ENCODE measurements around the gene SH3GL3.
A peak's percentile ranks its signal among the peaks of the same experiment; 100 is the strongest.

The SH3GL3 gene, protein sequence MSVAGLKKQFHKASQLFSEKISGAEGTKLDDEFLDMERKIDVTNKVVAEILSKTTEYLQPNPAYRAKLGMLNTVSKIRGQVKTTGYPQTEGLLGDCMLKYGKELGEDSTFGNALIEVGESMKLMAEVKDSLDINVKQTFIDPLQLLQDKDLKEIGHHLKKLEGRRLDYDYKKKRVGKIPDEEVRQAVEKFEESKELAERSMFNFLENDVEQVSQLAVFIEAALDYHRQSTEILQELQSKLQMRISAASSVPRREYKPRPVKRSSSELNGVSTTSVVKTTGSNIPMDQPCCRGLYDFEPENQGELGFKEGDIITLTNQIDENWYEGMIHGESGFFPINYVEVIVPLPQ

DNA sequence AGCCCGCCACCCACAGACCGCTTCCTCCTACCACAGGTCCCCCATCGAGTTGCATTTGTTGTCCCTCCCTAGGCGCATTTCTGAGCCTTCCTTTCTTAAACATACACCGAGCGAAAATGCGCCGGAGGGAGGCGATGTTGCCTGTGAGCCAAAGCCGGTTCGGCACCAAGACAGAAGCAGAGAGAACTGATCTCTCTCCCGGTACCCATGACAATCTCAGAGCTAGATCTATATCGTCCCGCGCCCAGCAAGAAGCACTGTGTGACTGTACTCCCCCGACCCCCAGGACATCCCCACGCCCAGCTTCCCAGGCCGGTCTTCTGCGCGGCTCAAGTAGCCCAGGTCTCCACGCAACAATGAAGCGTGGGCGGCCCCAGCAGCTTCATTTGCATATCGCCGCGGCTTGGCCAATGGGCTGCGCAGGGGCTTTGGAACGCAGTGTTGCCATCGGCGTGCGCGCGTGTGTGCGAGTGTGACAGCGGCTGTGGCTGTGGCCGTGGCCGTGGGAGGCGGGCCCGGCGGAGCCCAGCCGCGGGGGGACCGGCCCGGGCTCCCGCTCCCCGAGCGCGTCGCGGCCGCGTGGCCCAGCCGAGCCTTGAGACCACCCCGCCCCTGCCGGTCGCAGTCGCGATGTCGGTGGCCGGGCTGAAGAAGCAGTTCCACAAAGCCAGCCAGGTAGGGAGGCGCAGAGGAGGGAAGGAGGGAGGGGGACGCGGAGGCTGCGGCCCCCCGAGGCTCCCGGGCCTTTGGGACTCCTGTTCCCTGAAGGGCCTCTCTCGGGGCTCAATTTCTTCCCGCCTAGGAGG lies at the start of gene SH3GL3:
Gene SH3GL3, plus strand, starts transcription at position 438 of the 806 bp plus-strand sequence. Its CDS starts 193 bp downstream, at position 631.
- peak within 1 kb of the TSS; percentile 49 for H3K4me3 ChIP-seq (ENCODE audit: control insufficient read depth, low read depth, low read length)
- no peak for DNase-seq (ENCODE audit: low read depth)
- TF ChIP-seq, protein P1, sequence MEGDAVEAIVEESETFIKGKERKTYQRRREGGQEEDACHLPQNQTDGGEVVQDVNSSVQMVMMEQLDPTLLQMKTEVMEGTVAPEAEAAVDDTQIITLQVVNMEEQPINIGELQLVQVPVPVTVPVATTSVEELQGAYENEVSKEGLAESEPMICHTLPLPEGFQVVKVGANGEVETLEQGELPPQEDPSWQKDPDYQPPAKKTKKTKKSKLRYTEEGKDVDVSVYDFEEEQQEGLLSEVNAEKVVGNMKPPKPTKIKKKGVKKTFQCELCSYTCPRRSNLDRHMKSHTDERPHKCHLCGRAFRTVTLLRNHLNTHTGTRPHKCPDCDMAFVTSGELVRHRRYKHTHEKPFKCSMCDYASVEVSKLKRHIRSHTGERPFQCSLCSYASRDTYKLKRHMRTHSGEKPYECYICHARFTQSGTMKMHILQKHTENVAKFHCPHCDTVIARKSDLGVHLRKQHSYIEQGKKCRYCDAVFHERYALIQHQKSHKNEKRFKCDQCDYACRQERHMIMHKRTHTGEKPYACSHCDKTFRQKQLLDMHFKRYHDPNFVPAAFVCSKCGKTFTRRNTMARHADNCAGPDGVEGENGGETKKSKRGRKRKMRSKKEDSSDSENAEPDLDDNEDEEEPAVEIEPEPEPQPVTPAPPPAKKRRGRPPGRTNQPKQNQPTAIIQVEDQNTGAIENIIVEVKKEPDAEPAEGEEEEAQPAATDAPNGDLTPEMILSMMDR (IDR thresholded peaks at IDR 0.05; ENCODE audit: control insufficient read depth, insufficient read depth, low read depth, low read length, missing control alignments) = peak; percentile 41

DNA sequence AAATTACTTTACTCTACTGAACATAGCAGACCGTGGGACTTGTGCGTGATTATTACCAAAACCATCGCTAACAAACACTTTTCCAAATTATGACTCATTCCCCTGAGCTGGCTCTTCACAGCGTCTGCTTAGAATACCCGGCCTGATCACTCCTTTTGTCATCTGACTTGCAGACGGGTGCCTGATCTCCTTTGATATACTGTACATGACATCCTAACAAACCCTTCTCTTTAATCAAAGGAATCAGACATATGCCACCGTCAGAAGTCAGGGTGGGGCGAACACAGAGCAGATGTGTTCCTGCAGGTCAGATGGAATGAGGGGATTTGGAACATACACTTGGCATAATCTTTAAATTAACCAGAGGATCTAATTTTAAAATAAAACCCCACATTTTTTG lies 48.5 kb upstream of the SH3GL3 start:
- no peak overlapping the region for H3K4me3 ChIP-seq (ENCODE audit: control insufficient read depth, low read depth, low read length)
- peak; percentile 20 for DNase-seq (ENCODE audit: low read depth)
- TF ChIP-seq, protein P1 (IDR thresholded peaks at IDR 0.05; ENCODE audit: control insufficient read depth, insufficient read depth, low read depth, low read length, missing control alignments) = no peak

DNA sequence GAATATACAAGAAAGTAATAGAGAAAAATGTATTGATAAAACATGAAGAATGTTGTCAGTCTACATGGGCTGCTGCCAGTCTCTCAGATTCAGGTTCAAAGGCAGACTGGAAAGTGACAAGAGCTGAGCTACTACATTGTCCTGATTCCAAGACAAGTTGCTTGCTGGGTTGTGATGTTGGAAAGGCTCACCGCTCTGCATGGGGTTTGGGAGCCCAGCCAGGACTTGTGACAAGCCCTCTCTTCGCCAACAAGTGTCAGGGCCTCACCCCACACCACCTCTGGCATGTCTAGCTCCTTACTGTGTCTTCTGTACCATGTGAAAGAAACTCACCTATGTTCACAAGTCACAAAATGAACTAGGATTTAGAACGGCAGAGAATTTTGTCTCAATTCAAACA lies 43.0 kb upstream of the SH3GL3 start:
- TF ChIP-seq, protein P1 (IDR thresholded peaks at IDR 0.05; ENCODE audit: control insufficient read depth, insufficient read depth, low read depth, low read length, missing control alignments) = no peak
- DNase-seq (ENCODE audit: low read depth) = no peak
- no peak overlapping the region for H3K4me3 ChIP-seq (ENCODE audit: control insufficient read depth, low read depth, low read length)

DNA sequence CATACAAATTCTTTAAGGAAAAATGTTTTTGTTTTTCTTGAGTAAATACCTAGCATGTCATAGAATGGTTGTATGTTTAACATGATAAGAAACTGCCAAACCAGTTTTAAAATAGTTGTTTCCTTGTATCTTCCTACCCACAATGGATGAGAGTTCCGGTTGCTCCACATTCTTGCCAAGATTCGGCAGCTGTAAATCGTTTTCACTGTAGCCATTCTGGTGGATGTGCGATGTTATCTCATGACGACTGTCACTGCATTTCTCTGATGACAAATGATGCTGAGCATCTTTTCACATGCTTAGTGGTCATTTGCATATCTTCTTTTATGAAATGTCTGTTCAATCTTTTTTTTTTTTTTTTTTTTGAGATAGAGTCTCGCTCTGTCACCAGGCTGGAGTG lies 36.6 kb upstream of the SH3GL3 start:
- no peak for DNase-seq (ENCODE audit: low read depth)
- H3K4me3 ChIP-seq (ENCODE audit: control insufficient read depth, low read depth, low read length) = no peak overlapping the region
- TF ChIP-seq, protein P1 (IDR thresholded peaks at IDR 0.05; ENCODE audit: control insufficient read depth, insufficient read depth, low read depth, low read length, missing control alignments) = no peak

DNA sequence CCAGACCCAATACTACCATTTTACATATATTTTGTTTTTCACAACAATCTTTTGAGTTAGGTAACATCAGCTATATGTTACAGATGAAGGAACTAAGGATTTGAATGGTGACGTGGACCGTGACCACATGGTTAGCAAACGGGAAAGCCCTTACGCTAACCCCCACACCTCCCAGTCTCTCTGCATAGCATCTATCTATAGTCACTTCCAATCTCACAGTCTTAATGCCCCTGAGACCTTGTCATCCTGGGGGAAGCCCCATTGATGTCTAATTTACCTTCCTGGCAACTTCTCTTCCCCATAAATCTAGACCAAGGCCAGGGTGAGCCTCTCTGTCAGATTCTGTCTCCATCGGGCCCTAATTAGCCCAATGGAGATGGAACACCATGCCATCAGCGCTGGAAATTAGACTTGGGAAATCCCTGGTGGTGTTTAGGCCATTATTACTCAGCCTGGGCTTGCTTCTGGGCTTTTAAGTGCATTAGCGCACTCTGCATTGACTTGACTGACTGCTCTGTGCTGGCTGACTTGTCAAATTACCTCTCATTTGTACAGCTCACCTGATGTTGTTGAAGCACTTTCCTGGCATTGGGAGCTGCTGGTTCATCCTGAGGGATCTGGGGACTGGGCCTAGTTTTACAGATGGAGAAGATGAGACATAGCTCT lies 34.0 kb upstream of the SH3GL3 start:
- no peak for DNase-seq (ENCODE audit: low read depth)
- TF ChIP-seq, protein P1 (IDR thresholded peaks at IDR 0.05; ENCODE audit: control insufficient read depth, insufficient read depth, low read depth, low read length, missing control alignments) = no peak
- H3K4me3 ChIP-seq (ENCODE audit: control insufficient read depth, low read depth, low read length) = no peak overlapping the region

DNA sequence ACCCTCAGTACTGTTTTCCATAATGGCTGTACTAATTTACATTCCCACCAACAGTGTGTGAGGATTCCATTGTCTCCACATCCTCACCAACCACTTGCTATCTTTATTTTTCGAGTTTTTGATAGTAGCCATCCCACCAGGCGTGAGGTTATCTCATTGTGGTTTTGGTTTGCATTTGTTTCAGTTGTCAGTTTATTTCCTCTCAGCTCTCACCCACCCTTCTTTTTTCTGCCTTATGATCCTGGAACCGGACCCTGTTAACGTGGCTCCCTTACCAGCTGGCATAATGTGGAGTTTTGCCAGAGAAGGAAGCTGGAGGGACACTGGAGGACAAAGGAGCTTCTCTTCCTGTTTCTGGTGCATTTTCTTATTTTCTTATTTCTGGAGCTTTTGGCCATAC lies 25.1 kb upstream of the SH3GL3 start:
- H3K4me3 ChIP-seq (ENCODE audit: control insufficient read depth, low read depth, low read length) = no peak overlapping the region
- no peak for DNase-seq (ENCODE audit: low read depth)
- TF ChIP-seq, protein P1 (IDR thresholded peaks at IDR 0.05; ENCODE audit: control insufficient read depth, insufficient read depth, low read depth, low read length, missing control alignments) = no peak

Measured in AG09309 (cell line).